H1 (cell line): Measurements from ENCODE around the gene MYORG.

Experiments
- EZH2 ChIP-seq: fragments of 200-600 bp; sonication (generic); IDR thresholded peaks from 2 replicates; pipeline ENCODE4 v1.7.1; 2012; ENCODE audit warnings: low read depth, mild to moderate bottlenecking, moderate library complexity, low read length, inconsistent platforms; ENCODE audit not compliant: severe bottlenecking
- POLR2A ChIP-seq, 2 experiments: IDR thresholded peaks; 1 replicate in 1 of 2; 2 replicates in 1 of 2; pipeline ENCODE4 v1.6.1; 2011; ENCODE audit warnings: low read depth in 2 of 2, low read length in 2 of 2, mild to moderate bottlenecking in 2 of 2; ENCODE audit errors: control extremely low read depth in 1 of 2
- RFX5 ChIP-seq: IDR thresholded peaks from 2 replicates; pipeline ENCODE4 v1.6.1; 2011; ENCODE audit warnings: low read depth, low read length, improper control_type of control experiment, borderline replicate concordance
- SUZ12 ChIP-seq: fragments of 200-600 bp; sonication (generic); IDR thresholded peaks from 2 replicates; pipeline ENCODE4 v1.6.1; 2012; ENCODE audit warnings: mild to moderate bottlenecking, inconsistent platforms, low read length, moderate library complexity, mixed read lengths
- TF ChIP-seq, protein P1 (sequence below), 3 experiments: IDR thresholded peaks; 1 replicate in 2 of 3; 2 replicates in 1 of 3; pipeline versions ENCODE4 v1.5.1 to v1.6.1; 2011; ENCODE audit warnings: low read length in 3 of 3, mild to moderate bottlenecking in 3 of 3, inconsistent platforms in 2 of 3, low read depth in 1 of 3, moderate library complexity in 1 of 3; ENCODE audit not compliant: insufficient read depth in 1 of 3; ENCODE audit errors: control extremely low read depth in 1 of 3
- TF ChIP-seq, protein P2 (sequence below): IDR thresholded peaks from 2 replicates; pipeline ENCODE4 v1.6.1; 2012; ENCODE audit warnings: inconsistent platforms

DNA sequence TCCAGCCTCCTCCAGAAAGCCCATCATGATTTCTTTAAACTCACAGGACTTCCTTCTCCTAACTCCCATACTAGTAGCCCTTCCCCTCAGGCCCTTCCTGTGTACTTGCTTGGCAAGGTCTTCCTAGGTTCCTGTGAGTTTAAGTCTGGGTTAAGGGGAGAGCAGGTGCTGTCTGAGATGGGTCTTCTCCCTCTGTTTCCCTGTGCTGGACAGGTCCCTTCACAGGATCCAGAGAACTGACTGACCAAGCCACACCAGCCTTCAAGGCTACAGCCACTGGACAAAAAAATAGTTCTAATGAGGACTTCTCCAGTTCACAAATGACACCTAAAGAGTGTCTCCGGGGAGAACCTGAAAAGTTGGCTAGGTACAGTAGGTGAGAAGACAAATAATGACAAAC is 29.5 kb upstream of the MYORG start:
- TF ChIP-seq EZH2, result no peak
- TF ChIP-seq, protein P1, sequence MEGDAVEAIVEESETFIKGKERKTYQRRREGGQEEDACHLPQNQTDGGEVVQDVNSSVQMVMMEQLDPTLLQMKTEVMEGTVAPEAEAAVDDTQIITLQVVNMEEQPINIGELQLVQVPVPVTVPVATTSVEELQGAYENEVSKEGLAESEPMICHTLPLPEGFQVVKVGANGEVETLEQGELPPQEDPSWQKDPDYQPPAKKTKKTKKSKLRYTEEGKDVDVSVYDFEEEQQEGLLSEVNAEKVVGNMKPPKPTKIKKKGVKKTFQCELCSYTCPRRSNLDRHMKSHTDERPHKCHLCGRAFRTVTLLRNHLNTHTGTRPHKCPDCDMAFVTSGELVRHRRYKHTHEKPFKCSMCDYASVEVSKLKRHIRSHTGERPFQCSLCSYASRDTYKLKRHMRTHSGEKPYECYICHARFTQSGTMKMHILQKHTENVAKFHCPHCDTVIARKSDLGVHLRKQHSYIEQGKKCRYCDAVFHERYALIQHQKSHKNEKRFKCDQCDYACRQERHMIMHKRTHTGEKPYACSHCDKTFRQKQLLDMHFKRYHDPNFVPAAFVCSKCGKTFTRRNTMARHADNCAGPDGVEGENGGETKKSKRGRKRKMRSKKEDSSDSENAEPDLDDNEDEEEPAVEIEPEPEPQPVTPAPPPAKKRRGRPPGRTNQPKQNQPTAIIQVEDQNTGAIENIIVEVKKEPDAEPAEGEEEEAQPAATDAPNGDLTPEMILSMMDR (IDR thresholded peaks at IDR 0.05; ENCODE audit: control extremely low read depth in 1 of 3, insufficient read depth in 1 of 3, low read depth in 1 of 3, low read length in 3 of 3), result no peak
- TF ChIP-seq POLR2A (IDR thresholded peaks at IDR 0.05; ENCODE audit: control extremely low read depth in 1 of 2, low read depth in 2 of 2, low read length in 2 of 2), result no peak
- TF ChIP-seq, protein P2, sequence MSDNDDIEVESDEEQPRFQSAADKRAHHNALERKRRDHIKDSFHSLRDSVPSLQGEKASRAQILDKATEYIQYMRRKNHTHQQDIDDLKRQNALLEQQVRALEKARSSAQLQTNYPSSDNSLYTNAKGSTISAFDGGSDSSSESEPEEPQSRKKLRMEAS, result no peak
- no peak for TF ChIP-seq SUZ12
- no peak for TF ChIP-seq RFX5
